Endodermal cell (in vitro differentiated cells): ENCODE measurements around the gene GPR3. TPM values are rescaled to one million over a fixed set of nuclear protein-coding genes. Genes with fewer than 3 reads are reported as not detected.

Experiments used
- DNase-seq: peaks from one replicate; pipeline ENCODE4 v3.0.0-alpha.2; 2017
- H3K27ac ChIP-seq: 2 replicates; pipeline ENCODE4 v1.5.1; 2013; ENCODE audit warnings: mild to moderate bottlenecking, low read depth, low read length, moderate library complexity
- H3K27me3 ChIP-seq: 2 replicates; pipeline ENCODE4 v1.6.1; 2013; ENCODE audit warnings: mild to moderate bottlenecking, low read length, moderate library complexity; ENCODE audit not compliant: insufficient read depth, control insufficient read depth, poor library complexity, severe bottlenecking
- H3K36me3 ChIP-seq: 2 replicates; pipeline ENCODE4 v1.7.0; 2013; ENCODE audit warnings: mild to moderate bottlenecking, low read length, moderate library complexity; ENCODE audit not compliant: control insufficient read depth, insufficient read depth
- H3K4me1 ChIP-seq: one replicate; pipeline ENCODE4 v1.7.0; 2013; ENCODE audit warnings: low read length; ENCODE audit not compliant: control insufficient read depth, insufficient read depth
- H3K4me3 ChIP-seq: 2 replicates; pipeline ENCODE4 v1.5.1; 2013; ENCODE audit warnings: mild to moderate bottlenecking, low read length, moderate library complexity
- H3K9ac ChIP-seq: 2 replicates; pipeline ENCODE4 v1.6.1; 2013; ENCODE audit warnings: mild to moderate bottlenecking, low read length, moderate library complexity; ENCODE audit not compliant: poor library complexity, severe bottlenecking; ENCODE audit errors: extremely low read depth
- H3K9me3 ChIP-seq: 2 replicates; pipeline ENCODE4 v1.6.1; 2013; ENCODE audit warnings: mild to moderate bottlenecking, low read length, moderate library complexity; ENCODE audit not compliant: control insufficient read depth
- H3K27ac Mint-ChIP-seq: 2 replicates; pipeline ENCODE4 v1.8.0; 2020; ENCODE audit warnings: mixed read lengths
- H3K27me3 Mint-ChIP-seq: 2 replicates; pipeline ENCODE4 v1.8.0; 2021; ENCODE audit warnings: mild to moderate bottlenecking, mixed read lengths; ENCODE audit not compliant: insufficient read depth
- H3K36me3 Mint-ChIP-seq: 2 replicates; pipeline ENCODE4 v1.8.0; 2020; ENCODE audit warnings: low read depth, mixed read lengths
- H3K4me1 Mint-ChIP-seq: 2 replicates; pipeline ENCODE4 v1.8.0; 2020; ENCODE audit warnings: mixed read lengths
- H3K4me3 Mint-ChIP-seq: 2 replicates; pipeline ENCODE4 v1.8.0; 2020; ENCODE audit warnings: mild to moderate bottlenecking, moderate library complexity, mixed read lengths
- H3K9me3 Mint-ChIP-seq: 2 replicates; pipeline ENCODE4 v1.8.0; 2020; ENCODE audit warnings: mild to moderate bottlenecking, mixed read lengths
- WGBS, 2 experiments: methylation state at CpG; one replicate each; pipeline versions ENCODE4 v1.1.5 to v1.1.7; 2013; ENCODE audit warnings: missing lambda C conversion rate in 2 of 2, mixed read lengths in 1 of 2; ENCODE audit not compliant: insufficient coverage in 1 of 2, insufficient read length in 1 of 2; 5-methylcytosine and 5-hydroxymethylcytosine counted together
- total RNA-seq, 2 donors: library from RNA; stranded (reverse); fragmentation: NEBNext Ultra II Directional in 1 of 2; extraction: Animal tissue kit (Norgen Biotek cat#: 25700) in 1 of 2; gene quantifications; 2 replicates in 1 of 2; 3 replicates in 1 of 2; pipeline ENCODE4 v1.2.1, GENCODE V29; 2021
- TF ChIP-seq, protein P1 (sequence below): fragments of 200-600 bp; sonication (generic); conservative IDR thresholded peaks from 2 replicates; pipeline ENCODE4 v1.5.0; 2021; ENCODE audit warnings: antibody characterized with exemption, mild to moderate bottlenecking

Gene GPR3
- total RNA-seq, 2 donors from 2014 or later: 3.5 to 4.1 TPM

DNA sequence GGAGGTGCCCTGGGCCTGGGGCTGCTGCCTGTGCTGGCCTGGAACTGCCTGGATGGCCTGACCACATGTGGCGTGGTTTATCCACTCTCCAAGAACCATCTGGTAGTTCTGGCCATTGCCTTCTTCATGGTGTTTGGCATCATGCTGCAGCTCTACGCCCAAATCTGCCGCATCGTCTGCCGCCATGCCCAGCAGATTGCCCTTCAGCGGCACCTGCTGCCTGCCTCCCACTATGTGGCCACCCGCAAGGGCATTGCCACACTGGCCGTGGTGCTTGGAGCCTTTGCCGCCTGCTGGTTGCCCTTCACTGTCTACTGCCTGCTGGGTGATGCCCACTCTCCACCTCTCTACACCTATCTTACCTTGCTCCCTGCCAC is 1.8 kb downstream of the GPR3 start:
- Mint-ChIP-seq H3K9me3 (no peaks in the 10 kb centered on the region), H3K27ac (no peak overlapping the region), H3K36me3 (no peaks in the 10 kb centered on the region), H3K4me1 (peaks cover 24% of the 10 kb centered on the region), H3K27me3 (no peaks in the 10 kb centered on the region), H3K4me3 (no peak overlapping the region)
- H3K27me3 ChIP-seq: no peaks in the 10 kb centered on the region
- H3K4me1 ChIP-seq: peaks cover 7% of the 10 kb centered on the region
- 94 to 97% methylated on average over 9 of the region's 9 CpGs for WGBS, 2 experiments
- DNase-seq: no peak
- no peaks in the 10 kb centered on the region for H3K9me3 ChIP-seq
- no peak overlapping the region for H3K4me3 ChIP-seq
- H3K9ac ChIP-seq: no peak overlapping the region
- TF ChIP-seq, protein P1, sequence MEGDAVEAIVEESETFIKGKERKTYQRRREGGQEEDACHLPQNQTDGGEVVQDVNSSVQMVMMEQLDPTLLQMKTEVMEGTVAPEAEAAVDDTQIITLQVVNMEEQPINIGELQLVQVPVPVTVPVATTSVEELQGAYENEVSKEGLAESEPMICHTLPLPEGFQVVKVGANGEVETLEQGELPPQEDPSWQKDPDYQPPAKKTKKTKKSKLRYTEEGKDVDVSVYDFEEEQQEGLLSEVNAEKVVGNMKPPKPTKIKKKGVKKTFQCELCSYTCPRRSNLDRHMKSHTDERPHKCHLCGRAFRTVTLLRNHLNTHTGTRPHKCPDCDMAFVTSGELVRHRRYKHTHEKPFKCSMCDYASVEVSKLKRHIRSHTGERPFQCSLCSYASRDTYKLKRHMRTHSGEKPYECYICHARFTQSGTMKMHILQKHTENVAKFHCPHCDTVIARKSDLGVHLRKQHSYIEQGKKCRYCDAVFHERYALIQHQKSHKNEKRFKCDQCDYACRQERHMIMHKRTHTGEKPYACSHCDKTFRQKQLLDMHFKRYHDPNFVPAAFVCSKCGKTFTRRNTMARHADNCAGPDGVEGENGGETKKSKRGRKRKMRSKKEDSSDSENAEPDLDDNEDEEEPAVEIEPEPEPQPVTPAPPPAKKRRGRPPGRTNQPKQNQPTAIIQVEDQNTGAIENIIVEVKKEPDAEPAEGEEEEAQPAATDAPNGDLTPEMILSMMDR: no peak
- H3K27ac ChIP-seq: no peak overlapping the region
- H3K36me3 ChIP-seq: no peaks in the 10 kb centered on the region

GRCh38 chr1:27394925-27395324 is 2.5 kb downstream of the GPR3 start:
- Mint-ChIP-seq H3K4me3 (no peak overlapping the region), H3K36me3 (no peaks in the 10 kb centered on the region), H3K27ac (peak overlapping the region; percentile 81), H3K27me3 (no peaks in the 10 kb centered on the region), H3K4me1 (peaks cover 30% of the 10 kb centered on the region), H3K9me3 (no peaks in the 10 kb centered on the region)
- DNase-seq: no peak
- TF ChIP-seq, protein P1: no peak
- WGBS, 2 experiments: 89 to 100% methylated on average over 1 of the region's 1 CpG
- Histone ChIP-seq H3K9ac (no peak overlapping the region), H3K36me3 (no peaks in the 10 kb centered on the region), H3K27ac (no peak overlapping the region), H3K4me3 (no peak overlapping the region), H3K9me3 (no peaks in the 10 kb centered on the region), H3K4me1 (peaks cover 9% of the 10 kb centered on the region), H3K27me3 (no peaks in the 10 kb centered on the region)

DNA sequence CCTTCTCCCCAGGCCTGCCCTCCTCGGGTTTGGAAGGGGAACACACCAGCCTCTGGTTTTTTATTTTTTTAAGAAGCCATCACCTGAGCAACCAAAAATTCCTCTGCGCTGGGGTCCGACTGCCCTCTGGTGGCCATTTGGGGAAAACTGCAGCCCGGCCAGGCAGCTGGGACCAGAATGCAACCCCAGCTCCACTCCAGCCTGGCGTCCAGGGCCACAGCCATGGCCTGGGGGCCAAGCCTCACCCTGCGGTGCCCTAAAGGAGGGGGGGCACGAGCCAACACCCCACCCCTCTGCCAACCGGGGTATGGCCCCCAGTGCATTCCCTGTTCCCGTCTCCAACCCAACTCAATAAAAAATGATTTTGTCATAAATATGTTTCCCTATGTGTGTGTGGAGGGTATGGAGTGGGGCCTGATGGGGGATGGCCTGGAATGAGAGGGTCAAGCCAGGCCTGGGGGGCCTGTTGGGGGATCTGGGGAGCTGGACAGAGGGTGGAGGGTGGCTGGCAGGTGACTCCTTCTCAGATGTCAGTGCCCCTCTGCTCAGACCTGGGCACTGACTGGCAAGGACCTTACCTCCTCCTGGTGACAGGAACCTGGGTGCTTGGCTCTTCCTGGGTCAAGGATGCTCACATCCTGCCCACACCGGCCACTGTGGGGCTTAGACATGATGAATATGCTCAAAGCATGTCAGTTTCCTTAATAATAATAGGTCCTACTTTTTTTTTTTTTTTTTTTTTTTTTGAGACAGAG is 3.2 kb downstream of the GPR3 start:
- H3K4me1 ChIP-seq: peaks cover 14% of the 10 kb centered on the region
- no peaks in the 10 kb centered on the region for H3K27me3 ChIP-seq
- H3K9ac ChIP-seq: no peak overlapping the region
- H3K9me3 ChIP-seq: no peaks in the 10 kb centered on the region
- H3K36me3 Mint-ChIP-seq: no peaks in the 10 kb centered on the region
- TF ChIP-seq, protein P1: peak; percentile 97
- 6 to 13% methylated on average over 6 to 9 of the region's 10 CpGs for WGBS, 2 experiments
- peak overlapping the region; percentile 81 for H3K27ac Mint-ChIP-seq
- H3K9me3 Mint-ChIP-seq: no peaks in the 10 kb centered on the region
- DNase-seq: peak; percentile 95
- no peaks in the 10 kb centered on the region for H3K36me3 ChIP-seq
- H3K4me3 ChIP-seq: no peak overlapping the region
- no peak overlapping the region for H3K27ac ChIP-seq
- no peaks in the 10 kb centered on the region for H3K27me3 Mint-ChIP-seq
- H3K4me3 Mint-ChIP-seq: no peak overlapping the region
- peaks cover 37% of the 10 kb centered on the region for H3K4me1 Mint-ChIP-seq
